ENCODE data around the gene PKMYT1. TPM values are rescaled to one million over a fixed set of nuclear protein-coding genes. Genes with fewer than 3 reads are reported as not detected.

Gene PKMYT1
- total and polyA plus RNA-seq, 2 experiments from 2014 or later: 7.7 to 21.0 TPM

DNA sequence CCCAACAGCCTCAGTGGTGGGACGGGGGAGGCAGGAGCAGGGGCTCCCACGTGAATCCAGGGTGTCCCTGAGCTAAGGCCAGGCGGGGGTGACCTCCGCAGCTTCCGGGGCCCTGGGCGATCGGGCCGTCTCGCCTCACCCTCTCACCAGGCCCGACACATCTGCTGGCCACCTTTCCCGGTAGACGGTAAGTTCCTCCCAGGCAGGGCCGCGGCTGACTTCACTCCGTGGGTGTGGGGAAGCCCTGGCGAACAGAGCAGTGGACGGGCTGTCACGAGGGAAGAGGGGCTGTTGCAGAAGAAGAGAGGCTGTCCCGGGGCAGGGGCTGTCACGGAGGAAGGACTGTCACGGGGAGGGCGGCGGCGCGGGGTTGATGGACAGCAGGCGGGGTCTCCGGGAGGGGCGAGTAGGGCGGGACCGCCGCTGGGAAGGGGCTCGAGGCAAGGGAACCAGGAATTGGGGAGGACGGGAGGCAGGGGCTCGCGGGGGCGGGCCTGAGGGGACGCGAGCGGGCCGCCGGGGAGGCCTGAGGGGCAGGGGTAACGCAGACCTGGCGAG lies 498 bp downstream of the PKMYT1 start:
- Histone ChIP-seq H3K79me2 (peaks cover 5% of the 10 kb centered on the region), H3K9me2 (replicated peaks; ENCODE audit: insufficient read depth) (no peaks in the 10 kb centered on the region), H3K4me2 (peak overlapping the region; percentile 98), H2AFZ (peak overlapping the region; percentile 25), H4K20me1 (ENCODE audit: insufficient read depth, poor library complexity, severe bottlenecking) (no peaks in the 10 kb centered on the region), H3K4me1 (ENCODE audit: insufficient read depth) (peaks cover 9% of the 10 kb centered on the region), H3K4me3 (peak overlapping the region; percentile 67), H3K27ac (no peak overlapping the region), H3K27me3 (no peaks in the 10 kb centered on the region), H3K36me3 (replicated peaks; ENCODE audit: insufficient read depth, low read depth) (no peaks in the 10 kb centered on the region), H3K9me3 (ENCODE audit: low read depth) (no peaks in the 10 kb centered on the region)
- no peak for DNase-seq (ENCODE audit: low spot score)
- TF ChIP-seq EZH2phosphoT487 (IDR thresholded peaks at IDR 0.05; ENCODE audit: low read depth, severe bottlenecking, unreplicated experiment) (no peak), EZH2 (IDR thresholded peaks at IDR 0.05; ENCODE audit: borderline replicate concordance) (no peak)
- TF ChIP-seq, protein P1, sequence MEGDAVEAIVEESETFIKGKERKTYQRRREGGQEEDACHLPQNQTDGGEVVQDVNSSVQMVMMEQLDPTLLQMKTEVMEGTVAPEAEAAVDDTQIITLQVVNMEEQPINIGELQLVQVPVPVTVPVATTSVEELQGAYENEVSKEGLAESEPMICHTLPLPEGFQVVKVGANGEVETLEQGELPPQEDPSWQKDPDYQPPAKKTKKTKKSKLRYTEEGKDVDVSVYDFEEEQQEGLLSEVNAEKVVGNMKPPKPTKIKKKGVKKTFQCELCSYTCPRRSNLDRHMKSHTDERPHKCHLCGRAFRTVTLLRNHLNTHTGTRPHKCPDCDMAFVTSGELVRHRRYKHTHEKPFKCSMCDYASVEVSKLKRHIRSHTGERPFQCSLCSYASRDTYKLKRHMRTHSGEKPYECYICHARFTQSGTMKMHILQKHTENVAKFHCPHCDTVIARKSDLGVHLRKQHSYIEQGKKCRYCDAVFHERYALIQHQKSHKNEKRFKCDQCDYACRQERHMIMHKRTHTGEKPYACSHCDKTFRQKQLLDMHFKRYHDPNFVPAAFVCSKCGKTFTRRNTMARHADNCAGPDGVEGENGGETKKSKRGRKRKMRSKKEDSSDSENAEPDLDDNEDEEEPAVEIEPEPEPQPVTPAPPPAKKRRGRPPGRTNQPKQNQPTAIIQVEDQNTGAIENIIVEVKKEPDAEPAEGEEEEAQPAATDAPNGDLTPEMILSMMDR (IDR thresholded peaks at IDR 0.05; ENCODE audit: poor library complexity): no peak
- 16% methylated on average over 18 of the region's 43 CpGs for WGBS (ENCODE audit: low lambda C conversion rate, missing lambda C conversion rate)

DNA sequence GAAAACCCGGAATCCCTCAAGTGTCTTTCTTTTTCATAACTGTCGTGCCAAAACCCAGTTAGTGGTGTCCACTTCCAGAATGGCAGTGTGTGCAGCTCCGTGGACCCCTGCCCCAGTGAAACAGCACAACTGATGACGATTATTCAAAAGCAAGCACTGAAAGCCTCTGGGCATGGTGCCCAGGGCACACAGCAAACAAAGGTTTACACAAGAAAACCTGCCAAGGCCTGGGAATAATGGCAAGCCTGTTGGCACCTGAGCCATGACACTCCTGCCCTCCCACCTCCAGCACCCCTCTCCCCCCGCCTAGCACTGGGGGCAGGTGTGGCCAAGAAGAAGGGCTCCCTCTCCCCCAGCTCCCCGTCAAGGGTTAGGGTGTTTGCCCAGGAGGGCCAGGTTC lies 2.8 kb downstream of the PKMYT1 start:
- Histone ChIP-seq H3K36me3 (replicated peaks; ENCODE audit: insufficient read depth, low read depth) (no peaks in the 10 kb centered on the region), H4K20me1 (ENCODE audit: insufficient read depth, poor library complexity, severe bottlenecking) (no peaks in the 10 kb centered on the region), H3K4me2 (no peak overlapping the region), H3K4me1 (ENCODE audit: insufficient read depth) (peaks cover 9% of the 10 kb centered on the region), H3K9me3 (ENCODE audit: low read depth) (no peaks in the 10 kb centered on the region), H3K79me2 (peaks cover 5% of the 10 kb centered on the region), H3K27ac (no peak overlapping the region), H3K27me3 (no peaks in the 10 kb centered on the region), H3K4me3 (no peak overlapping the region), H2AFZ (no peak overlapping the region), H3K9me2 (replicated peaks; ENCODE audit: insufficient read depth) (no peaks in the 10 kb centered on the region)
- DNase-seq (ENCODE audit: low spot score): no peak
- 94% methylated on average over 6 of the region's 6 CpGs for WGBS (ENCODE audit: low lambda C conversion rate, missing lambda C conversion rate)
- TF ChIP-seq, protein P1 (IDR thresholded peaks at IDR 0.05; ENCODE audit: poor library complexity): no peak
- TF ChIP-seq EZH2phosphoT487 (IDR thresholded peaks at IDR 0.05; ENCODE audit: low read depth, severe bottlenecking, unreplicated experiment) (no peak), EZH2 (IDR thresholded peaks at IDR 0.05; ENCODE audit: borderline replicate concordance) (no peak)

GRCh38 chr16:2976673-2977072 lies 3.6 kb downstream of the PKMYT1 start:
- H3K27ac ChIP-seq: no peak overlapping the region
- WGBS (ENCODE audit: low lambda C conversion rate, missing lambda C conversion rate): 95% methylated on average over 15 of the region's 15 CpGs
- peaks cover 5% of the 10 kb centered on the region for H3K79me2 ChIP-seq
- TF ChIP-seq, protein P1 (IDR thresholded peaks at IDR 0.05; ENCODE audit: poor library complexity): no peak
- TF ChIP-seq EZH2 (IDR thresholded peaks at IDR 0.05; ENCODE audit: borderline replicate concordance) (no peak), EZH2phosphoT487 (IDR thresholded peaks at IDR 0.05; ENCODE audit: low read depth, severe bottlenecking, unreplicated experiment) (no peak)
- no peak for DNase-seq (ENCODE audit: low spot score)
- H3K4me2 ChIP-seq: no peak overlapping the region
- H3K4me3 ChIP-seq: no peak overlapping the region
- no peaks in the 10 kb centered on the region for H3K9me3 ChIP-seq (ENCODE audit: low read depth)
- H3K27me3 ChIP-seq: no peaks in the 10 kb centered on the region
- peaks cover 9% of the 10 kb centered on the region for H3K4me1 ChIP-seq (ENCODE audit: insufficient read depth)
- no peaks in the 10 kb centered on the region for H4K20me1 ChIP-seq (ENCODE audit: insufficient read depth, poor library complexity, severe bottlenecking)
- no peaks in the 10 kb centered on the region for H3K36me3 ChIP-seq (replicated peaks; ENCODE audit: insufficient read depth, low read depth)
- no peak overlapping the region for H2AFZ ChIP-seq
- H3K9me2 ChIP-seq (replicated peaks; ENCODE audit: insufficient read depth): no peaks in the 10 kb centered on the region

Measured in hepatocyte (in vitro differentiated cells).